Measurements from ENCODE around the gene DUSP18. TPM values are rescaled to one million over a fixed set of nuclear protein-coding genes. Genes with fewer than 3 reads are reported as not detected.

DUSP18 gene
- 7.8 and 10.1 TPM in 2 replicates for total RNA-seq

DNA sequence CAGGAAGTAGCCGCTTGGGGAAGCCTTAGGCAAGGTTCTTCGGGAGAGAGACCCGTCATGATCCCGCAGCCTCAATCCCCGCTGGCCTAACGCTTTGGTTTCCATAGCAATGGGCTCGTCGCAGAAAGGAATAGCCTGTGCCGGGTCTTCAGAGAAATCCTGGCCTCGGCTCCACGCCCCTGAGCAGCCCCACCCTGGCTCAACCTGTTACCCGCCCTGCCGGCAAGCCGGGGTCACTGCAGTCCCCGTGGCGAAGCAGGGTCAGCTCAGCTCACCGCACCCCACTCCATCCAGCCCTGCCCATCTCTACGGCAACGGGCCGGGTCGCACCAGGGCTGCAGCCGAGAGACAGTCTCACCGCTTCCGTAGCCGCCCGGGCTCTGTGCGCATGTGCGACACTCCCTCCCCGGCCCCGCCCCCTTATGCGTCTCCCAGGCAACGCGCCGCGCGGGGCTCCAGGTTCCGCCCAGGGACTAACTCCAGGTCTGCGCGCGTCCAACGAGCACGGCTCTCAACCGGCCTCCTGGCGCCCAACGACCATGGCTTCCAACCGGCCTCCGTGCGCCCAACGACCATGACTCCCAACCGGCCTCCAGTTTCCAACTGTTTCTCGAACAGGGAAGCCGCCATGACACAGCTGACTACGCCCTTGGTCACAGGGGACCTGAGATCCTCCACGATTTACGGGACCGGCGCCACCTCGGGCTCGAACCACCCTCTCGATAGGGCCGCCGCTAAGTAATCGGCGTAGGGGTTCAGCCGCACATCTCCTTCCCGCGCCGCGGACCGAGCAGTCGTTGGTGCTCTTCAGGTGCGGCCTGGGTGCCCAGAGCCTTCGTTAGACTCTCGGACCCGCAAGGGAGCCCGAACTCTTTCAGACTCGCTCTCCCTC, at the start of gene DUSP18:
DUSP18 (minus strand) TSS at position 382 of the 892 bp plus-strand sequence. CDS start 3,872 bp downstream, outside the sequence.

DNA sequence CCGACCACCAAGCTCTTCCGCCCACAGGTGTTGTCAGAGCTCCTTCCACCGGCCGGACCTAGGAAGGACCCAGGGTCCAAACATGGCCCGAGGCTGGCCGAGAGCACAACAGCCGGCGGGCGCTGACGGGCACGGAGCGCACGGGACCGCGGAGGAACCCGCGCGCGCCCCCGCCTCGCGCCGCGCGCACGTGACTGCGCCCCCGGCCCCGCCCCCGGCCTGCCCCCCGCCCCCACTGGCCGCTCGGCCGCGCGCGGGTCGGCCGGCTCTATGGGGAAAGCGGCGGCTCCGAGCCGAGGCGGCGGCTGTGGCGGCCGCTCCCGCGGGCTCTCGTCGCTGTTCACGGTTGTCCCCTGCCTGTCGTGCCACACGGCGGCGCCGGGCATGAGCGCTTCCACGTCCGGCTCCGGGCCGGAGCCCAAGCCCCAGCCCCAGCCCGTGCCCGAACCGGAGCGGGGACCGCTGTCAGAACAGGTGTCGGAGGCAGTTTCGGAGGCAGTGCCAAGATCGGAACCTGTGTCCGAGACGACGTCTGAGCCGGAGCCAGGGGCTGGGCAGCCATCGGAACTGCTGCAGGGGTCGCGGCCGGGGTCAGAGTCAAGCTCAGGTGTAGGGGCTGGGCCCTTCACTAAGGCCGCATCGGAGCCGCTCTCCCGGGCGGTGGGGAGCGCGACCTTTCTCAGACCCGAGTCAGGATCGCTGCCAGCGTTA, 27.1 kb upstream of the DUSP18 start, which contains the start of gene OSBP2:
OSBP2 (plus strand) TSS at position 235 of the 711 bp plus-strand sequence; CDS start at position 271, 36 bp downstream.

DNA sequence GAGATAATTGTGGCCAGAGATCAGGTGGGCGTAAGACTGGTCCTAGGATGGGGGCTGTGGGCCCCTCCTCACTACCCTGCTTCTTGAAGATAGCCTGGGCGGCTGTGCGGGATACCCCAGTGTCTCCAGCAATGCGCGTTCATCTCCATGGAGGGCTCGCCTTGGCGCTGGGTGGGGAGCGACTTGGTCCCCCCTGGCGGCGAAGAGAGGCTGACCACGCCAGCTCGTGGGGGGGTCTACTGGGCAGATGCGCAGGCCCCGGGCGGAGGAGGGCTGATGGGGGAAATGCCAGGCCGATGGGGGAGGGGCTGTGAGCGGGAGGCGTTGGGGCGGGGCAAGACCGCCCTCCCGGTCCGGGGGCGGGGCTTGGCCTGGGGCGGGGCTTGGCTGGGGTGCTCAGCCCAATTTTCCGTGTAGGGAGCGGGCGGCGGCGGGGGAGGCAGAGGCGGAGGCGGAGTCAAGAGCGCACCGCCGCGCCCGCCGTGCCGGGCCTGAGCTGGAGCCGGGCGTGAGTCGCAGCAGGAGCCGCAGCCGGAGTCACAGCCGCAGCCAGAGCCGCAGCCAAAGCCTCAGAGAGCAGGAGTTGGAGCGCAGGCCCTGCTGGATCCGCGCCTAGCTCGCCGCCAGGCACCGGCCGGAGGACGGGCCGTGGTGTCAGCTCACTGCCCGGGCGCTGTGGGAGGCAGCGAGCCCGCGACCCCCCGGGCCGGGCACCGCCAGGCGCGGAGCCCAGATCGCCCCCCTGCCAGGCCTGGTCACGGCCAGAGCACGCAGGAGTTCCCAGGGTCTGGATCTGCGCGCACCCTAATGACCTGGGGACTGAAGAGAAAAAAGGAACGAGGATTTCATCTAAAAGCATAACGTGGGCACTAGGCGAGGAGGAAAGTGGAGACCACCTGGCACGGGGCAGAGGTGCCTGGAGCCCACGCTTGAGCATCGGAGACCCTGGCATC, 32.1 kb downstream of the DUSP18 start, which contains the start of gene SLC35E4:
SLC35E4 (plus strand) TSS at position 509 of the 953 bp plus-strand sequence. CDS start 670 bp downstream, outside the sequence.

Other genes with a start within 250 kb of the DUSP18 start
- 3.1 and 5.4 TPM in 2 replicates for gene MTFP1, start 242.1 kb downstream of the DUSP18 start, total RNA-seq
- not detected in 2 replicates for gene SEC14L3, start 195.9 kb downstream of the DUSP18 start, total RNA-seq
- under 0.01 TPM in 1 of 2 replicates, not detected in the other for gene SEC14L4, start 162.2 kb downstream of the DUSP18 start, total RNA-seq
- 0.12 and 0.13 TPM in 2 replicates for gene SEC14L6, start 121.1 kb downstream of the DUSP18 start, total RNA-seq
- gene GAL3ST1, start 93.2 kb downstream of the DUSP18 start, total RNA-seq = 0.06 TPM in 1 of 2 replicates, not detected in the other
- gene PES1, start 76.0 kb downstream of the DUSP18 start, total RNA-seq = 80.8 and 106 TPM in 2 replicates
- 6.8 and 7.7 TPM in 2 replicates for gene TCN2, start 60.7 kb downstream of the DUSP18 start, total RNA-seq
- 15.2 and 18.9 TPM in 2 replicates for gene SLC35E4, start 32.1 kb downstream of the DUSP18 start, total RNA-seq
- 2.2 and 2.9 TPM in 2 replicates for gene OSBP2, start 27.0 kb upstream of the DUSP18 start, total RNA-seq

All from aortic smooth muscle cell (primary cell).